ENCODE data around the gene JADE2. TPM values are rescaled to one million over a fixed set of nuclear protein-coding genes. Genes with fewer than 3 reads are reported as not detected.

Gene JADE2
- total and polyA plus RNA-seq, 2 experiments from 2014 or later = 16.2 to 40.8 TPM

DNA sequence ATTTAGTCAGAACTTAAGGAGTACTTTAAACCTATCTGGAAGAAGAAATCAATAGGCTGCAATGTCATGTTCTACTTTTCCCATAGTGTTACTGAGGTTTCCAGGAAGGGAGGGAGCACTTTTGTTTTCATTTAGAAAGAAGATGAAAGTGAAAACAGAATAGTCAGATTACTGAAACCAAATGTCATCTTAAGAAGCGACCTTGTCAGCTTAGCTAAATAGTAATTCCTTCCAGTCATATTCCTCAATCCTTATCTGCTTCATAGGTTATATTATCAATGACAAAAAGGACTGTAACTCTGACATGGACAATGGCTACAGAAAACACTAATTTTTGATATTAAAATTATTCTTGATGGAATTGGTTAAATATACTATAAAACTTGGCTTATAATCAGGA is 79.4 kb downstream of the JADE2 start:
- no peaks in the 10 kb centered on the region for H3K27me3 ChIP-seq (ENCODE audit: insufficient read depth)
- no peaks in the 10 kb centered on the region for H3F3A ChIP-seq (replicated peaks; ENCODE audit: low read depth)
- no peak overlapping the region for H3K27ac Mint-ChIP-seq
- ATAC-seq (no peak), DNase-seq (ENCODE audit: low spot score) (no peak)
- peaks cover 13% of the 10 kb centered on the region; the same call in 1 of the 2 replicates for H3K36me3 ChIP-seq (ENCODE audit: insufficient read depth)
- no peaks in the 10 kb centered on the region for H3K4me1 ChIP-seq (ENCODE audit: insufficient read depth)
- H4K20me1 ChIP-seq (replicated peaks; ENCODE audit: insufficient read depth) = no peaks in the 10 kb centered on the region
- no peaks in the 10 kb centered on the region for H3K9me3 Mint-ChIP-seq
- peaks cover 16% of the 10 kb centered on the region; the same call in 2 of the 3 replicates for H3K36me3 Mint-ChIP-seq (ENCODE audit: low read depth)
- no peak overlapping the region for H2AFZ ChIP-seq
- peaks cover 2% of the 10 kb centered on the region; the same call in 2 of the 3 replicates for H3K4me1 Mint-ChIP-seq
- H3K9me2 ChIP-seq (ENCODE audit: insufficient read depth) = no peaks in the 10 kb centered on the region
- H3K4me2 ChIP-seq = no peak overlapping the region
- no peak overlapping the region; the same call in 1 of the 2 replicates for H3K27ac ChIP-seq (ENCODE audit: low read depth)
- no peak for TF ChIP-seq CREB1 (CRISPR knock-in tag; IDR thresholded peaks at IDR 0.05; ENCODE audit: low read depth)
- TF ChIP-seq, protein P1, sequence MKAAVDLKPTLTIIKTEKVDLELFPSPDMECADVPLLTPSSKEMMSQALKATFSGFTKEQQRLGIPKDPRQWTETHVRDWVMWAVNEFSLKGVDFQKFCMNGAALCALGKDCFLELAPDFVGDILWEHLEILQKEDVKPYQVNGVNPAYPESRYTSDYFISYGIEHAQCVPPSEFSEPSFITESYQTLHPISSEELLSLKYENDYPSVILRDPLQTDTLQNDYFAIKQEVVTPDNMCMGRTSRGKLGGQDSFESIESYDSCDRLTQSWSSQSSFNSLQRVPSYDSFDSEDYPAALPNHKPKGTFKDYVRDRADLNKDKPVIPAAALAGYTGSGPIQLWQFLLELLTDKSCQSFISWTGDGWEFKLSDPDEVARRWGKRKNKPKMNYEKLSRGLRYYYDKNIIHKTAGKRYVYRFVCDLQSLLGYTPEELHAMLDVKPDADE (IDR thresholded peaks at IDR 0.05) = no peak
- TF ChIP-seq EZH2 (IDR thresholded peaks at IDR 0.05; ENCODE audit: low read depth, unreplicated experiment) = no peak
- no peak for TF ChIP-seq ZNF114 (CRISPR knock-in tag; IDR thresholded peaks at IDR 0.05)
- no peak for TF ChIP-seq NANOG (IDR thresholded peaks at IDR 0.05; ENCODE audit: borderline replicate concordance)
- TF ChIP-seq JUNB (IDR thresholded peaks at IDR 0.05; ENCODE audit: unreplicated experiment) = no peak
- TF ChIP-seq, protein P2, sequence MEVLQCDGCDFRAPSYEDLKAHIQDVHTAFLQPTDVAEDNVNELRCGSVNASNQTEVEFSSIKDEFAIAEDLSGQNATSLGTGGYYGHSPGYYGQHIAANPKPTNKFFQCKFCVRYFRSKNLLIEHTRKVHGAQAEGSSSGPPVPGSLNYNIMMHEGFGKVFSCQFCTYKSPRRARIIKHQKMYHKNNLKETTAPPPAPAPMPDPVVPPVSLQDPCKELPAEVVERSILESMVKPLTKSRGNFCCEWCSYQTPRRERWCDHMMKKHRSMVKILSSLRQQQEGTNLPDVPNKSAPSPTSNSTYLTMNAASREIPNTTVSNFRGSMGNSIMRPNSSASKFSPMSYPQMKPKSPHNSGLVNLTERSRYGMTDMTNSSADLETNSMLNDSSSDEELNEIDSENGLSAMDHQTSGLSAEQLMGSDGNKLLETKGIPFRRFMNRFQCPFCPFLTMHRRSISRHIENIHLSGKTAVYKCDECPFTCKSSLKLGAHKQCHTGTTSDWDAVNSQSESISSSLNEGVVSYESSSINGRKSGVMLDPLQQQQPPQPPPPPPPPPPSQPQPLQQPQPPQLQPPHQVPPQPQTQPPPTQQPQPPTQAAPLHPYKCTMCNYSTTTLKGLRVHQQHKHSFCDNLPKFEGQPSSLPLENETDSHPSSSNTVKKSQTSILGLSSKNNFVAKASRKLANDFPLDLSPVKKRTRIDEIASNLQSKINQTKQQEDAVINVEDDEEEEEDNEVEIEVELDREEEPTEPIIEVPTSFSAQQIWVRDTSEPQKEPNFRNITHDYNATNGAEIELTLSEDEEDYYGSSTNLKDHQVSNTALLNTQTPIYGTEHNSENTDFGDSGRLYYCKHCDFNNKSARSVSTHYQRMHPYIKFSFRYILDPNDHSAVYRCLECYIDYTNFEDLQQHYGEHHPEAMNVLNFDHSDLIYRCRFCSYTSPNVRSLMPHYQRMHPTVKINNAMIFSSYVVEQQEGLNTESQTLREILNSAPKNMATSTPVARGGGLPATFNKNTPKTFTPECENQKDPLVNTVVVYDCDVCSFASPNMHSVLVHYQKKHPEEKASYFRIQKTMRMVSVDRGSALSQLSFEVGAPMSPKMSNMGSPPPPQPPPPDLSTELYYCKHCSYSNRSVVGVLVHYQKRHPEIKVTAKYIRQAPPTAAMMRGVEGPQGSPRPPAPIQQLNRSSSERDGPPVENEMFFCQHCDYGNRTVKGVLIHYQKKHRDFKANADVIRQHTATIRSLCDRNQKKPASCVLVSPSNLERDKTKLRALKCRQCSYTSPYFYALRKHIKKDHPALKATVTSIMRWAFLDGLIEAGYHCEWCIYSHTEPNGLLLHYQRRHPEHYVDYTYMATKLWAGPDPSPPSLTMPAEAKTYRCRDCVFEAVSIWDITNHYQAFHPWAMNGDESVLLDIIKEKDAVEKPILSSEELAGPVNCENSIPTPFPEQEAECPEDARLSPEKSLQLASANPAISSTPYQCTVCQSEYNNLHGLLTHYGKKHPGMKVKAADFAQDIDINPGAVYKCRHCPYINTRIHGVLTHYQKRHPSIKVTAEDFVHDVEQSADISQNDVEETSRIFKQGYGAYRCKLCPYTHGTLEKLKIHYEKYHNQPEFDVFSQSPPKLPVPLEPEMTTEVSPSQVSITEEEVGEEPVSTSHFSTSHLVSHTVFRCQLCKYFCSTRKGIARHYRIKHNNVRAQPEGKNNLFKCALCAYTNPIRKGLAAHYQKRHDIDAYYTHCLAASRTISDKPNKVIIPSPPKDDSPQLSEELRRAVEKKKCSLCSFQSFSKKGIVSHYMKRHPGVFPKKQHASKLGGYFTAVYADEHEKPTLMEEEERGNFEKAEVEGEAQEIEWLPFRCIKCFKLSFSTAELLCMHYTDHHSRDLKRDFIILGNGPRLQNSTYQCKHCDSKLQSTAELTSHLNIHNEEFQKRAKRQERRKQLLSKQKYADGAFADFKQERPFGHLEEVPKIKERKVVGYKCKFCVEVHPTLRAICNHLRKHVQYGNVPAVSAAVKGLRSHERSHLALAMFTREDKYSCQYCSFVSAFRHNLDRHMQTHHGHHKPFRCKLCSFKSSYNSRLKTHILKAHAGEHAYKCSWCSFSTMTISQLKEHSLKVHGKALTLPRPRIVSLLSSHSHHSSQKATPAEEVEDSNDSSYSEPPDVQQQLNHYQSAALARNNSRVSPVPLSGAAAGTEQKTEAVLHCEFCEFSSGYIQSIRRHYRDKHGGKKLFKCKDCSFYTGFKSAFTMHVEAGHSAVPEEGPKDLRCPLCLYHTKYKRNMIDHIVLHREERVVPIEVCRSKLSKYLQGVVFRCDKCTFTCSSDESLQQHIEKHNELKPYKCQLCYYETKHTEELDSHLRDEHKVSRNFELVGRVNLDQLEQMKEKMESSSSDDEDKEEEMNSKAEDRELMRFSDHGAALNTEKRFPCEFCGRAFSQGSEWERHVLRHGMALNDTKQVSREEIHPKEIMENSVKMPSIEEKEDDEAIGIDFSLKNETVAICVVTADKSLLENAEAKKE (CRISPR knock-in tag; IDR thresholded peaks at IDR 0.05) = no peak
- no peak for TF ChIP-seq STAT1 (IDR thresholded peaks at IDR 0.05; ENCODE audit: unreplicated experiment)
- TF ChIP-seq POLR2AphosphoS5 (IDR thresholded peaks at IDR 0.05; ENCODE audit: low read depth) = no peak
- no peak for TF ChIP-seq ZNF331 (CRISPR knock-in tag; IDR thresholded peaks at IDR 0.05; ENCODE audit: low read depth)
- TF ChIP-seq, protein P3, sequence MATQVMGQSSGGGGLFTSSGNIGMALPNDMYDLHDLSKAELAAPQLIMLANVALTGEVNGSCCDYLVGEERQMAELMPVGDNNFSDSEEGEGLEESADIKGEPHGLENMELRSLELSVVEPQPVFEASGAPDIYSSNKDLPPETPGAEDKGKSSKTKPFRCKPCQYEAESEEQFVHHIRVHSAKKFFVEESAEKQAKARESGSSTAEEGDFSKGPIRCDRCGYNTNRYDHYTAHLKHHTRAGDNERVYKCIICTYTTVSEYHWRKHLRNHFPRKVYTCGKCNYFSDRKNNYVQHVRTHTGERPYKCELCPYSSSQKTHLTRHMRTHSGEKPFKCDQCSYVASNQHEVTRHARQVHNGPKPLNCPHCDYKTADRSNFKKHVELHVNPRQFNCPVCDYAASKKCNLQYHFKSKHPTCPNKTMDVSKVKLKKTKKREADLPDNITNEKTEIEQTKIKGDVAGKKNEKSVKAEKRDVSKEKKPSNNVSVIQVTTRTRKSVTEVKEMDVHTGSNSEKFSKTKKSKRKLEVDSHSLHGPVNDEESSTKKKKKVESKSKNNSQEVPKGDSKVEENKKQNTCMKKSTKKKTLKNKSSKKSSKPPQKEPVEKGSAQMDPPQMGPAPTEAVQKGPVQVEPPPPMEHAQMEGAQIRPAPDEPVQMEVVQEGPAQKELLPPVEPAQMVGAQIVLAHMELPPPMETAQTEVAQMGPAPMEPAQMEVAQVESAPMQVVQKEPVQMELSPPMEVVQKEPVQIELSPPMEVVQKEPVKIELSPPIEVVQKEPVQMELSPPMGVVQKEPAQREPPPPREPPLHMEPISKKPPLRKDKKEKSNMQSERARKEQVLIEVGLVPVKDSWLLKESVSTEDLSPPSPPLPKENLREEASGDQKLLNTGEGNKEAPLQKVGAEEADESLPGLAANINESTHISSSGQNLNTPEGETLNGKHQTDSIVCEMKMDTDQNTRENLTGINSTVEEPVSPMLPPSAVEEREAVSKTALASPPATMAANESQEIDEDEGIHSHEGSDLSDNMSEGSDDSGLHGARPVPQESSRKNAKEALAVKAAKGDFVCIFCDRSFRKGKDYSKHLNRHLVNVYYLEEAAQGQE (IDR thresholded peaks at IDR 0.05; ENCODE audit: unreplicated experiment) = no peak
- TF ChIP-seq, protein P4, sequence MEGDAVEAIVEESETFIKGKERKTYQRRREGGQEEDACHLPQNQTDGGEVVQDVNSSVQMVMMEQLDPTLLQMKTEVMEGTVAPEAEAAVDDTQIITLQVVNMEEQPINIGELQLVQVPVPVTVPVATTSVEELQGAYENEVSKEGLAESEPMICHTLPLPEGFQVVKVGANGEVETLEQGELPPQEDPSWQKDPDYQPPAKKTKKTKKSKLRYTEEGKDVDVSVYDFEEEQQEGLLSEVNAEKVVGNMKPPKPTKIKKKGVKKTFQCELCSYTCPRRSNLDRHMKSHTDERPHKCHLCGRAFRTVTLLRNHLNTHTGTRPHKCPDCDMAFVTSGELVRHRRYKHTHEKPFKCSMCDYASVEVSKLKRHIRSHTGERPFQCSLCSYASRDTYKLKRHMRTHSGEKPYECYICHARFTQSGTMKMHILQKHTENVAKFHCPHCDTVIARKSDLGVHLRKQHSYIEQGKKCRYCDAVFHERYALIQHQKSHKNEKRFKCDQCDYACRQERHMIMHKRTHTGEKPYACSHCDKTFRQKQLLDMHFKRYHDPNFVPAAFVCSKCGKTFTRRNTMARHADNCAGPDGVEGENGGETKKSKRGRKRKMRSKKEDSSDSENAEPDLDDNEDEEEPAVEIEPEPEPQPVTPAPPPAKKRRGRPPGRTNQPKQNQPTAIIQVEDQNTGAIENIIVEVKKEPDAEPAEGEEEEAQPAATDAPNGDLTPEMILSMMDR (conservative IDR thresholded peaks at IDR 0.05; ENCODE audit: low read depth in 2 of 2) = no peak
- no peak for TF ChIP-seq EZH2phosphoT487 (IDR thresholded peaks at IDR 0.05; ENCODE audit: unreplicated experiment)
- no peak overlapping the region for H3K4me3 Mint-ChIP-seq
- H3K4me3 ChIP-seq = no peak overlapping the region
- H3K79me2 ChIP-seq (replicated peaks; ENCODE audit: insufficient read depth) = no peaks in the 10 kb centered on the region
- H3K27me3 Mint-ChIP-seq (ENCODE audit: insufficient read depth, low read depth, poor library complexity) = no peaks in the 10 kb centered on the region

All from GM23338 (cell line).